ENCODE data around the gene EFHC1.

- TF ChIP-seq CTCF (optimal IDR thresholded peaks at IDR 0.05 in 1 of 3, IDR thresholded peaks at IDR 0.05 in 1 of 3, conservative IDR thresholded peaks at IDR 0.05 in 1 of 3; ENCODE audit: extremely low read depth in 1 of 3, insufficient read depth in 2 of 3, low read length in 3 of 3) (no peak), EZH2 (IDR thresholded peaks at IDR 0.05; ENCODE audit: low read length) (no peak)
These were observed 133.6 kb downstream of the EFHC1 start for GRCh38 chr6:52553719-52554118.

Measured in keratinocyte (primary cell).